Progenitor cell of endocrine pancreas (in vitro differentiated cells): ENCODE measurements around the gene ARRB1. TPM values are rescaled to one million over a fixed set of nuclear protein-coding genes. Genes with fewer than 3 reads are reported as not detected.

Experiments
- DNase-seq: peaks from one replicate; pipeline ENCODE4 v3.0.0; 2021; ENCODE audit warnings: low spot score; ENCODE audit not compliant: unreplicated experiment
- H3K27ac Mint-ChIP-seq: 2 replicates; pipeline ENCODE4 v1.8.0; 2021; ENCODE audit warnings: mild to moderate bottlenecking, moderate library complexity, mixed read lengths
- H3K27me3 Mint-ChIP-seq: 2 replicates; pipeline ENCODE4 v1.8.0; 2021; ENCODE audit warnings: mixed read lengths
- H3K36me3 Mint-ChIP-seq: 2 replicates; pipeline ENCODE4 v1.8.0; 2022; ENCODE audit warnings: mixed read lengths; ENCODE audit not compliant: insufficient read depth
- H3K4me1 Mint-ChIP-seq: 2 replicates; pipeline ENCODE4 v1.8.0; 2021; ENCODE audit warnings: low read depth, mixed read lengths
- H3K4me3 Mint-ChIP-seq: 2 replicates; pipeline ENCODE4 v1.8.0; 2021; ENCODE audit warnings: low read depth, mild to moderate bottlenecking, moderate library complexity, mixed read lengths
- H3K9me3 Mint-ChIP-seq: 2 replicates; pipeline ENCODE4 v1.8.0; 2021; ENCODE audit warnings: low read depth, mixed read lengths
- total RNA-seq: library from RNA; stranded (reverse); gene quantifications from 2 replicates; pipeline ENCODE4 v1.2.1, GENCODE V29; 2021
- TF ChIP-seq, protein P1 (sequence below): fragments of 200-600 bp; sonication (generic); IDR thresholded peaks from one replicate; pipeline ENCODE4 v1.5.0; 2021; ENCODE audit warnings: antibody characterized with exemption, mild to moderate bottlenecking; ENCODE audit not compliant: unreplicated experiment

ARRB1 gene
- total RNA-seq, 1 donor from 2014 or later: 32.5 TPM

DNA sequence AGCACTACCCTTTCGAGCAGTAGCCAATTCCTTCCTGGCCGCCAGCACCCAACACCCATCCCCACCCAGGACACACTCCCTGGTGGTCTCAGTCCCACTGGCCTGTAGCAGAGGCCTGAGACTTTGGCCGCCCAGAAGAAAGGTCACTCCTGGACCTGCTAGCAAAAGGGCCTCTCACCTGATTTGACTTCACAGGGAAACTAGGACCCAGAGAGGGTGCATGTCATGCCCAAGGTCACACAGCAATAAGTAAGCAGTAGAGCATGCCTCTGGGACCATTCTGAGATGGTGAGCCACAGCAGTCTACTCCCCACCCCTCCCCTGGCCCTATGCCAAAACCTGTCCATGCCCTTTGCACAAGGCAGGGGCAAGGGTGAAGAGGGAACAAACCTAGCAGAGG, 7.3 kb downstream of the ARRB1 start:
- Mint-ChIP-seq H3K36me3 (no peaks in the 10 kb centered on the region), H3K27me3 (no peaks in the 10 kb centered on the region), H3K4me3 (no peak overlapping the region), H3K9me3 (no peaks in the 10 kb centered on the region), H3K27ac (peak overlapping the region; percentile 93), H3K4me1 (peaks cover 54% of the 10 kb centered on the region)
- TF ChIP-seq, protein P1, sequence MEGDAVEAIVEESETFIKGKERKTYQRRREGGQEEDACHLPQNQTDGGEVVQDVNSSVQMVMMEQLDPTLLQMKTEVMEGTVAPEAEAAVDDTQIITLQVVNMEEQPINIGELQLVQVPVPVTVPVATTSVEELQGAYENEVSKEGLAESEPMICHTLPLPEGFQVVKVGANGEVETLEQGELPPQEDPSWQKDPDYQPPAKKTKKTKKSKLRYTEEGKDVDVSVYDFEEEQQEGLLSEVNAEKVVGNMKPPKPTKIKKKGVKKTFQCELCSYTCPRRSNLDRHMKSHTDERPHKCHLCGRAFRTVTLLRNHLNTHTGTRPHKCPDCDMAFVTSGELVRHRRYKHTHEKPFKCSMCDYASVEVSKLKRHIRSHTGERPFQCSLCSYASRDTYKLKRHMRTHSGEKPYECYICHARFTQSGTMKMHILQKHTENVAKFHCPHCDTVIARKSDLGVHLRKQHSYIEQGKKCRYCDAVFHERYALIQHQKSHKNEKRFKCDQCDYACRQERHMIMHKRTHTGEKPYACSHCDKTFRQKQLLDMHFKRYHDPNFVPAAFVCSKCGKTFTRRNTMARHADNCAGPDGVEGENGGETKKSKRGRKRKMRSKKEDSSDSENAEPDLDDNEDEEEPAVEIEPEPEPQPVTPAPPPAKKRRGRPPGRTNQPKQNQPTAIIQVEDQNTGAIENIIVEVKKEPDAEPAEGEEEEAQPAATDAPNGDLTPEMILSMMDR: no peak
- no peak for DNase-seq

DNA sequence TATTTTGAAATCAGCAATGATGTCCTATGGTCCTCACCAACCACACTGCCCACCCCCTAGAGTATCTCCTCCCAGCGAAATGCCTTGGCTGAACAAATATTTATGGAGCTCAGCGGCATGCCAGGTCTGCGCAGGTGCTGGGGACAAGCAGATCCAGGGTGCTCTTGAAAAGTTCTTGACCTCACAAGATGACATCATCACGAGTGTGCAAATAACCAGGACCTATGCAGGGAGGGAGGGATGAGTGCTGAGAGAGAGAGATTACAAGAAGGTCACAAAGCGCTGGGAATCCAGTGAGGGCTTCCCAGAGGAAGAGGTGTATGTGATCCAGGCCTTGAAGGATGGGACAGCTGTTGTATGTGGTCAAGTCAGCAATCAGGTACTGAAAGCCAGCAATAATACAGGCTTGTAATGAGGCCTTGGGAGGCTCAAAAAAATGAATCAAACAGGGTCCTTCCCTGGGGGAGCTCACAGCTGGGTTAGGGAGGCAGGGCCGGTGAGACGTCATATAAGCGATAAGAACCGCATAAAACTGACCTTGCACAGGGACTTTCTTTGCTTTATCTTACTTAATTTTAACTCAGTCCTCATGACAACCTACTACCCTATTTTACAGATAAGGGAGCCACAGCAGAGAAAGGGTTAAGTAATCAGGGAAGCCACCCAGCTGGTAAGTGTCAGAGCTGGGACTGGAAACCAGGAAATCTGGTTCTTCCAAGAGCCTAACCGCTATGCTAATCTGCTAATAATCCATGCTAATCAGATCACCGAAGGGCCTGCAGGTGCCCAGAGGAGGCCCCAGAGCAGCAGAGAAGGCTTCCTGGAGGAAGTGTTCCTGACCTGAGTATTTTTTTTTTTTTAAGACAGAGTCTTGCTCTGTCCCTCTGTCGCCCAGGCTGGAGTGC, 8.2 kb downstream of the ARRB1 start:
- DNase-seq: no peak
- H3K9me3 Mint-ChIP-seq: no peaks in the 10 kb centered on the region
- peak overlapping the region; percentile 93 for H3K27ac Mint-ChIP-seq
- no peaks in the 10 kb centered on the region for H3K36me3 Mint-ChIP-seq
- H3K27me3 Mint-ChIP-seq: no peaks in the 10 kb centered on the region
- peaks cover 50% of the 10 kb centered on the region for H3K4me1 Mint-ChIP-seq
- TF ChIP-seq, protein P1: no peak
- H3K4me3 Mint-ChIP-seq: peak overlapping the region; percentile 27

DNA sequence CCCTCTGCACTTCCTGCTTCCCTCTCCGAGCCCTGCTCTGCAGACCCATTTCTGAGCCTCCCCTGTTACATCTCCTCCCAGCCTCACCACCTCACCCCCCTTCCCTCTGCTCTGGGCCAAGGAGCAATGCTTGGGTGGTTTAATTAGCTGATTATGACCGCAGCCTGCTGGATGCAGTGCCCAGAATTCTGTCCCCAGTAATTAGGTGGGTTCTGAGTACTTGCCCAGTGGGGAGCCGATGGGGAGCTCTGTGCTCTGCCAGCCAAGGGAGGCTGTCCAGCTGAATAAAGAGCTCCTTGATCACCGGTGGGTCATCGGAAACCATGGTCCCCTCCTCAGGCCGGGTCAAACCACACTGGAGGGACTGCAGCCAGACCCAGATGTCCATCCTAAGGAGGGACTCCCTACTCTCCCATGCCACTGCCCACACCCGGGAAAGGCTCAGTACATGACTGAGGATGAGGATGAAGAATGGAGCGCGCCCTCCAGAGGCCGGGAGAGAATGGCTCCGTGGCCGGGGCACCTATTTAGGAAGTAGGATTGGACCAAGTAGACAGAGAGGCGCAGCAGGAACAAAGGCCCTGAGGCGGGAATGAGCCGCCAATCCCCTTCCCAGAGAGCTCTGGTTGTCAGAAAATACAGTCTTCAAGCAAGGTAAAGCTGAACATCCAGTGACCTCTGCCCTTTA, 9.1 kb downstream of the ARRB1 start:
- H3K27me3 Mint-ChIP-seq: no peaks in the 10 kb centered on the region
- H3K4me1 Mint-ChIP-seq: peaks cover 47% of the 10 kb centered on the region
- no peaks in the 10 kb centered on the region for H3K9me3 Mint-ChIP-seq
- H3K4me3 Mint-ChIP-seq: no peak overlapping the region
- TF ChIP-seq, protein P1: no peak
- H3K27ac Mint-ChIP-seq: peak overlapping the region; percentile 93
- no peaks in the 10 kb centered on the region for H3K36me3 Mint-ChIP-seq
- DNase-seq: no peak

DNA sequence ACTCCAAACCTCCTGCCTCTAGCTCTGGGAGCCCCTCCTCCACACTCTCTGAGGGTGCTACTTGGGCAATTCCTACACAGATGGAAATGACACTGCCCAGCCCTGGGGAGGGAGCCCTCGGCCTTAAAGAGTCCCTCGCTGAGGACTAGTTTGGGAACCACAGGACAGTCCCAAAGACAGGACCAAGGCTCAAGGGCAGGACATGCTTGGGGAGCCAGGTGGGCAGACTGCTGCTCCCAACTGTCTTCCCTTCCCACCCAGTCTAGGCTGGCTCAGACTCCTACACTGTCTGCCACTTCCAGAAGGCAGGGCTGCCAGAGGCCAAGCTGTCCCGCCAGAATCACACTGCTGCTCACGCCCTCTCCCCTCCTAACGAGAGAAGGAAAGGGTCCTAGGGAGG, 9.8 kb downstream of the ARRB1 start:
- no peak overlapping the region for H3K4me3 Mint-ChIP-seq
- H3K36me3 Mint-ChIP-seq: no peaks in the 10 kb centered on the region
- no peak overlapping the region for H3K27ac Mint-ChIP-seq
- H3K4me1 Mint-ChIP-seq: peaks cover 46% of the 10 kb centered on the region
- H3K9me3 Mint-ChIP-seq: no peaks in the 10 kb centered on the region
- TF ChIP-seq, protein P1: no peak
- no peaks in the 10 kb centered on the region for H3K27me3 Mint-ChIP-seq
- DNase-seq: no peak

DNA sequence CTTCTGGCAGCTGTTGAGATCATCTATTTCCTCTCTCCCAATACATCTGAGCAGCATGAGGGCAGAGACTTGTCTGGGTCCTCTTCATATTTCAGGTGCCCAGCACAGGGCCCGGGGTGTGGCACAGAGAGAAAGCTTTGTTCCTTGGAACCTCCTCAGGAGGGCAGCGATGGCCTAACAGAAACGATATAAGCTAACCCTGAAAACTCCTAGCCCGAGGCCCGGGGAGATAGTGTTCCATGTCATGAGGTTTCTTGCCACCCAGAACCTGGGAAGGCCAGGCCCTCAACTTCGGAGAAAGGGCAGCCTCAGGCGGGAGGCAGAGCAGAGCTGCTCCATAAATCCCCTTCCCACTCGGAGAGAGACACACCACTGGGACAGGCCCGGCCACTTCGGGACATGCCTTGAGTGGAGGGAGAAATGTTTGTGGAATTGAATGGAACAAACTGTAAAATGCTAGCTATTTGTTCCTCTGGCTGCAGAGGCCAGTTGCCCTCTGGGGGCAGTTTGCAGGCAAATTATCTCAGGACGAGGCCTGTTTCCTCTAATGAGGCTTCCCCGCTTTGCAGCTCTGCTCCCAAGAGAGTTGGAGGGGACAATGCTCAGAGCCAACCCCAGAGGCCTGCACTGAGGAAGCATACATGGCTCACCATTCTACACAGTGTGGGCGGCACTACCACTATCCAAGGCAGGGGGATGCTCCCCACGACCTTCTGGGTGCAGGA, 11.6 kb downstream of the ARRB1 start:
- DNase-seq: no peak
- Mint-ChIP-seq H3K27me3 (no peaks in the 10 kb centered on the region), H3K9me3 (no peaks in the 10 kb centered on the region), H3K4me3 (no peak overlapping the region), H3K27ac (no peak overlapping the region), H3K4me1 (peaks cover 37% of the 10 kb centered on the region), H3K36me3 (no peaks in the 10 kb centered on the region)
- TF ChIP-seq, protein P1: no peak
